Spleen (tissue), 11 donors: ENCODE data around the gene ZNF605. TPM values are rescaled to one million over a fixed set of nuclear protein-coding genes. Genes with fewer than 3 reads are reported as not detected.
"Not testable (repeated sequence)": the region's sequence is repeated elsewhere in the genome, so short reads cannot be mapped to it uniquely, and the experiment has no call there.

Experiments
- DNase-seq: peaks from one replicate; pipeline ENCODE4 v3.0.0-alpha.2; 2020
- H3K27ac ChIP-seq, 8 donors: fragments of 200-600 bp; sonication (generic) in 7 of 8; 1 replicate in 4 of 8; 2 replicates in 4 of 8; pipeline versions ENCODE4 v1.5.0 to v1.8.0; 2016 to 2021; ENCODE audit warnings: inconsistent platforms in 4 of 8, mild to moderate bottlenecking in 4 of 8, moderate library complexity in 1 of 8
- H3K27me3 ChIP-seq, 7 donors: fragments of 200-600 bp; sonication (generic) in 6 of 7; replicated peaks in 1 of 7; 1 replicate in 4 of 7; 2 replicates in 3 of 7; pipeline versions ENCODE4 v1.5.0 to v1.8.0; 2016 to 2021; ENCODE audit warnings: inconsistent platforms in 3 of 7, mild to moderate bottlenecking in 1 of 7
- H3K36me3 ChIP-seq, 6 donors: fragments of 200-600 bp; sonication (generic) in 5 of 6; 1 replicate in 4 of 6; 2 replicates in 2 of 6; pipeline versions ENCODE4 v1.5.0 to v1.8.0; 2016 to 2021; ENCODE audit warnings: inconsistent platforms in 2 of 6
- H3K4me1 ChIP-seq, 6 donors: fragments of 200-600 bp; sonication (generic) in 5 of 6; 1 replicate in 3 of 6; 2 replicates in 3 of 6; pipeline versions ENCODE4 v1.5.0 to v1.8.0; 2016 to 2021; ENCODE audit warnings: inconsistent platforms in 3 of 6
- H3K4me3 ChIP-seq, 8 donors: fragments of 200-600 bp; sonication (generic) in 7 of 8; 1 replicate in 4 of 8; 2 replicates in 4 of 8; pipeline versions ENCODE4 v1.5.0 to v1.8.0; 2016 to 2021; ENCODE audit warnings: inconsistent platforms in 4 of 8, mild to moderate bottlenecking in 4 of 8, moderate library complexity in 2 of 8
- H3K9me3 ChIP-seq, 8 donors: fragments of 200-600 bp; sonication (generic) in 7 of 8; 1 replicate in 4 of 8; 2 replicates in 4 of 8; pipeline versions ENCODE4 v1.5.0 to v1.8.0; 2016 to 2021; ENCODE audit warnings: inconsistent platforms in 4 of 8
- CTCF ChIP-seq, 11 experiments: fragments of 200-600 bp in 7 of 11; fragments of 450-650 bp in 4 of 11; sonication (generic) in 4 of 11; IDR thresholded peaks in 8 of 11; conservative IDR thresholded peaks in 3 of 11; 1 replicate in 7 of 11; 2 replicates in 4 of 11; pipeline versions ENCODE4 v1.4.0 to v1.8.0; 2016 to 2021; ENCODE audit warnings: antibody characterized with exemption in 11 of 11, inconsistent platforms in 4 of 11, mild to moderate bottlenecking in 1 of 11
- POLR2A ChIP-seq, 3 donors: fragments of 450-650 bp; IDR thresholded peaks; one replicate each; pipeline ENCODE4 v1.5.1; 2017; ENCODE audit warnings: antibody characterized with exemption in 3 of 3, mild to moderate bottlenecking in 1 of 3
- POLR2AphosphoS5 ChIP-seq, 3 donors: sonication (generic); formaldehyde crosslinking; IDR thresholded peaks; one replicate each; pipeline ENCODE4 v1.5.1; 2017; ENCODE audit warnings: antibody characterized with exemption in 3 of 3
- WGBS, 5 donors: extraction: QIAGEN DNeasy Blood & Tissue Kit in 3 of 5; methylation state at CpG; one replicate each; pipeline versions ENCODE4 v1.1.5 to v1.1.7; 2013 to 2018; 5-methylcytosine and 5-hydroxymethylcytosine counted together
- intact Hi-C: fragments of 100-400 bp; cut with DNase I; formaldehyde crosslinking; loops from one replicate; pipeline ENCODE4 v1.15.0; 2023; ENCODE audit warnings: low total_unique reads
- polyA plus RNA-seq, 3 donors: library from polyadenylated mRNA; stranded (reverse); fragments of 200-250 nt; gene quantifications; one replicate each; pipeline ENCODE4 v1.2.1, GENCODE V29; 2013
- total RNA-seq, 7 donors: library from RNA; depleted of rRNA in 3 of 7; stranded (reverse); fragments of >200 nt in 3 of 7; fragmentation: NEBNext Ultra II Directional in 4 of 7; extraction: Animal tissue kit (Norgen Biotek cat#: 25700) in 4 of 7; gene quantifications; one replicate each; pipeline versions ENCODE4 v1.1.0 to v1.2.1, GENCODE V29; 2016 to 2021
- donor health status: healthy with polysubstance abuse.
- donor health status: DM: no; HTN: no; CAD: no; lungs with moderate emphysema.
- donor health status: DM: no; HTN: no; CAD: no.
- donor health status: Bipolar disorder and iron deficiency.
- donor health status: healthy.
- donor health status: DM: no; HTN: no; CAD: no.
- donor health status: DM: yes; HTN: yes; CAD: no.

The ZNF605 gene
- total and polyA plus RNA-seq, 10 donors = 1.6 to 18.9 (median 12.2) TPM

GRCh38 chr12:132937476-132937875 is 18.6 kb downstream of the ZNF605 start:
- peaks cover 14 to 100% (median 92%) of the 10 kb centered on the region in 8 donors for H3K9me3 ChIP-seq

GRCh38 chr12:132936921-132937320 is 19.2 kb downstream of the ZNF605 start:
- Histone ChIP-seq H3K36me3 (peaks cover 3 to 55% (median 17%) of the 10 kb centered on the region in 6 donors), H3K9me3 (peaks cover 14 to 100% (median 92%) of the 10 kb centered on the region in 8 donors)
- WGBS, 5 donors = 94 to 99% (median 96%) methylated on average over 8 of the region's 8 CpGs
- intact Hi-C loops, H3K27me3 ChIP-seq, H3K4me3 ChIP-seq, H3K4me1 ChIP-seq, H3K27ac ChIP-seq, DNase-seq: not testable (repeated sequence)

More at GRCh38 chr12:132937476-132937875, 18.6 kb downstream of the ZNF605 start:
- Histone ChIP-seq H3K4me3 (no peak overlapping the region), H3K36me3 (peaks cover 3 to 55% (median 19%) of the 10 kb centered on the region in 6 donors), H3K27me3 (no peaks in the 10 kb centered on the region), H3K4me1 (no peaks in the 10 kb centered on the region), H3K27ac (no peak overlapping the region)
- 94 to 100% (median 97%) methylated on average over 2 of the region's 2 CpGs for WGBS, 5 donors
- no peak for TF ChIP-seq CTCF (IDR thresholded peaks at IDR 0.05 in 8 of 11, conservative IDR thresholded peaks at IDR 0.05 in 3 of 11)
- no peak for TF ChIP-seq POLR2AphosphoS5 (IDR thresholded peaks at IDR 0.05)
- TF ChIP-seq POLR2A (IDR thresholded peaks at IDR 0.05) = no peak
- DNase-seq = no peak
- intact Hi-C loops = no loop called here

- Histone ChIP-seq H3K27me3 (no peaks in the 10 kb centered on the region), H3K9me3 (peaks cover 17 to 100% (median 92%) of the 10 kb centered on the region in 8 donors), H3K4me3 (no peak overlapping the region), H3K4me1 (no peaks in the 10 kb centered on the region), H3K27ac (no peak overlapping the region), H3K36me3 (peaks cover 3 to 55% (median 13%) of the 10 kb centered on the region in 6 donors)
- intact Hi-C loops = no loop called here
- TF ChIP-seq POLR2AphosphoS5 (IDR thresholded peaks at IDR 0.05) = no peak
- TF ChIP-seq POLR2A (IDR thresholded peaks at IDR 0.05) = no peak
- no peak for TF ChIP-seq CTCF (IDR thresholded peaks at IDR 0.05 in 8 of 11, conservative IDR thresholded peaks at IDR 0.05 in 3 of 11)
- 89 to 99% (median 93%) methylated on average over 2 of the region's 2 CpGs for WGBS, 5 donors
- DNase-seq = no peak
Observed at GRCh38 chr12:132936163-132936562, 19.9 kb downstream of the ZNF605 start.

GRCh38 chr12:132926415-132926833 is 29.7 kb downstream of the ZNF605 start:
- peak overlapping the region in 1 of 8 donors; percentile 3 for H3K4me3 ChIP-seq
- peaks cover 2 to 83% (median 51%) of the 10 kb centered on the region in 6 donors for H3K36me3 ChIP-seq
- H3K27me3 ChIP-seq = no peaks in the 10 kb centered on the region
- TF ChIP-seq POLR2A (IDR thresholded peaks at IDR 0.05) (no peak), CTCF (IDR thresholded peaks at IDR 0.05 in 8 of 11, conservative IDR thresholded peaks at IDR 0.05 in 3 of 11) (no peak), POLR2AphosphoS5 (IDR thresholded peaks at IDR 0.05) (no peak)
- WGBS, 5 donors = 94 to 98% (median 97%) methylated on average over 6 of the region's 6 CpGs
- no peak for DNase-seq
- H3K9me3 ChIP-seq = peaks cover 55 to 100% (median 100%) of the 10 kb centered on the region in 8 donors
- H3K27ac ChIP-seq = no peak overlapping the region
- H3K4me1 ChIP-seq = no peaks in the 10 kb centered on the region
- intact Hi-C loops = no loop called here
